Measurements from ENCODE around the gene SEC22A.
"Not testable (repeated sequence)": the region's sequence is repeated elsewhere in the genome, so short reads cannot be mapped to it uniquely, and the experiment has no call there.

SEC22A gene

GRCh38 chr3:123201223-123201556 lies 553 bp upstream of the SEC22A start:
- peak overlapping the region; percentile 98 for H3K4me3 ChIP-seq (replicated peaks; ENCODE audit: low read depth, low read length)
- no peak for TF ChIP-seq CTCF (IDR thresholded peaks at IDR 0.05; ENCODE audit: low read depth, low read length, missing control alignments)
- no peak for DNase-seq (ENCODE audit: extremely low read depth, low read depth)

- TF ChIP-seq CTCF (IDR thresholded peaks at IDR 0.05; ENCODE audit: low read depth, low read length, missing control alignments), result no peak
- H3K4me3 ChIP-seq (replicated peaks; ENCODE audit: low read depth, low read length), result peak overlapping the region; percentile 98
- no peak for DNase-seq (ENCODE audit: extremely low read depth, low read depth)
These were observed 708 bp downstream of the SEC22A start for GRCh38 chr3:123202451-123202850.

- no peak overlapping the region for H3K4me3 ChIP-seq (replicated peaks; ENCODE audit: low read depth, low read length)
- DNase-seq (ENCODE audit: extremely low read depth, low read depth), result no peak
- no peak for TF ChIP-seq CTCF (IDR thresholded peaks at IDR 0.05; ENCODE audit: low read depth, low read length, missing control alignments)
These were observed 17.2 kb downstream of the SEC22A start for GRCh38 chr3:123218990-123219389.

- not testable (repeated sequence) for DNase-seq (ENCODE audit: extremely low read depth, low read depth); H3K4me3 ChIP-seq (replicated peaks; ENCODE audit: low read depth, low read length)
These were observed 19.6 kb downstream of the SEC22A start for GRCh38 chr3:123221369-123221768.

GRCh38 chr3:123225016-123225415 lies 23.3 kb downstream of the SEC22A start:
- TF ChIP-seq CTCF (IDR thresholded peaks at IDR 0.05; ENCODE audit: low read depth, low read length, missing control alignments), result no peak
- no peak for DNase-seq (ENCODE audit: extremely low read depth, low read depth)
- H3K4me3 ChIP-seq (replicated peaks; ENCODE audit: low read depth, low read length), result no peak overlapping the region

GRCh38 chr3:123226549-123226948 lies 24.8 kb downstream of the SEC22A start:
- no peak overlapping the region for H3K4me3 ChIP-seq (replicated peaks; ENCODE audit: low read depth, low read length)
- DNase-seq (ENCODE audit: extremely low read depth, low read depth), result no peak
- TF ChIP-seq CTCF (IDR thresholded peaks at IDR 0.05; ENCODE audit: low read depth, low read length, missing control alignments), result no peak

GRCh38 chr3:123229145-123229544 lies 27.4 kb downstream of the SEC22A start:
- no peak for TF ChIP-seq CTCF (IDR thresholded peaks at IDR 0.05; ENCODE audit: low read depth, low read length, missing control alignments)

More at GRCh38 chr3:123229145-123229544, 27.4 kb downstream of the SEC22A start:
- no peak for DNase-seq (ENCODE audit: extremely low read depth, low read depth)
- H3K4me3 ChIP-seq (replicated peaks; ENCODE audit: low read depth, low read length), result no peak overlapping the region
